Measurements from ENCODE around the gene RREB1. TPM values are rescaled to one million over a fixed set of nuclear protein-coding genes. Genes with fewer than 3 reads are reported as not detected.
A peak's percentile ranks its signal among the peaks of the same experiment; 100 is the strongest.

RREB1 gene
- total and polyA plus RNA-seq, 7 donors = 6.0 to 31.9 (median 20.7) TPM

GRCh38 chr6:7239590-7239948 is 131.8 kb downstream of the RREB1 start:
- no peak overlapping the region for H3K4me3 ChIP-seq
- TF ChIP-seq POLR2AphosphoS5 (IDR thresholded peaks at IDR 0.05) (no peak), CTCF (IDR thresholded peaks at IDR 0.05) (no peak), EP300 (IDR thresholded peaks at IDR 0.05) (no peak), POLR2A (IDR thresholded peaks at IDR 0.05) (no peak)
- WGBS, 2 donors = 77 to 79% methylated on average over 5 of the region's 5 CpGs
- H3K9me3 ChIP-seq = no peaks in the 10 kb centered on the region
- H3K27me3 ChIP-seq = no peaks in the 10 kb centered on the region
- intact Hi-C loops (cut with DNase I) = loop anchor here (10.0 kb wide), 1 partner anchor 325 kb away; no protein-coding TSS in a partner anchor
- H3K4me1 ChIP-seq = peaks cover 0 to 26% (median 6%) of the 10 kb centered on the region in 4 donors
- H3K36me3 ChIP-seq = peaks cover 0 to 38% (median 10%) of the 10 kb centered on the region in 4 donors
- H3K27ac ChIP-seq = no peak overlapping the region
- no peak for DNase-seq

GRCh38 chr6:7240351-7240750 is 132.6 kb downstream of the RREB1 start:
- intact Hi-C loops (cut with DNase I) = loop anchor here (5.0 kb wide), 2 partner anchors 133 to 188 kb away; partner anchors contain the start of gene RREB1
- Histone ChIP-seq H3K9me3 (no peaks in the 10 kb centered on the region), H3K36me3 (peaks cover 0 to 34% (median 6%) of the 10 kb centered on the region in 4 donors), H3K27me3 (no peaks in the 10 kb centered on the region), H3K4me1 (peaks cover 0 to 26% (median 6%) of the 10 kb centered on the region in 4 donors), H3K4me3 (no peak overlapping the region), H3K27ac (no peak overlapping the region)
- no peak for DNase-seq
- TF ChIP-seq POLR2A (IDR thresholded peaks at IDR 0.05) (no peak), CTCF (IDR thresholded peaks at IDR 0.05) (no peak), POLR2AphosphoS5 (IDR thresholded peaks at IDR 0.05) (no peak), EP300 (IDR thresholded peaks at IDR 0.05) (no peak)
- 94 to 95% methylated on average over 9 of the region's 9 CpGs for WGBS, 2 donors

- H3K36me3 ChIP-seq = peaks cover 0 to 37% (median 11%) of the 10 kb centered on the region in 4 donors
These were observed 133.4 kb downstream of the RREB1 start for GRCh38 chr6:7241160-7241559.

GRCh38 chr6:7241709-7242645 is 134.2 kb downstream of the RREB1 start:
- no peaks in the 10 kb centered on the region for H3K27me3 ChIP-seq
- peak overlapping the region; percentile 0 to 47 (median 40) for H3K27ac ChIP-seq
- WGBS, 2 donors = 15 to 61% methylated on average over 13 of the region's 13 CpGs
- no peak for TF ChIP-seq POLR2A (IDR thresholded peaks at IDR 0.05)
- TF ChIP-seq CTCF (IDR thresholded peaks at IDR 0.05) = no peak
- TF ChIP-seq POLR2AphosphoS5 (IDR thresholded peaks at IDR 0.05) = no peak
- no peak for TF ChIP-seq EP300 (IDR thresholded peaks at IDR 0.05)
- H3K9me3 ChIP-seq = no peaks in the 10 kb centered on the region
- DNase-seq = no peak
- peaks cover under 1 to 43% (median 19%) of the 10 kb centered on the region in 4 donors for H3K36me3 ChIP-seq
- intact Hi-C loops (cut with DNase I) = loop anchor here (5.0 kb wide), 2 partner anchors 135 to 190 kb away; partner anchors contain the start of gene RREB1
- H3K4me3 ChIP-seq = no peak overlapping the region
- H3K4me1 ChIP-seq = peaks cover 0 to 26% (median 6%) of the 10 kb centered on the region in 4 donors

More at GRCh38 chr6:7241160-7241559, 133.4 kb downstream of the RREB1 start:
- no peak for DNase-seq
- H3K27ac ChIP-seq = no peak overlapping the region
- H3K9me3 ChIP-seq = no peaks in the 10 kb centered on the region
- 63 to 87% methylated on average over 10 of the region's 10 CpGs for WGBS, 2 donors
- TF ChIP-seq POLR2A (IDR thresholded peaks at IDR 0.05) = no peak
- no peak for TF ChIP-seq EP300 (IDR thresholded peaks at IDR 0.05)
- TF ChIP-seq POLR2AphosphoS5 (IDR thresholded peaks at IDR 0.05) = no peak
- no peak for TF ChIP-seq CTCF (IDR thresholded peaks at IDR 0.05)
- H3K4me3 ChIP-seq = no peak overlapping the region
- intact Hi-C loops (cut with DNase I) = loop anchor here (5.0 kb wide), 2 partner anchors 134 to 189 kb away; partner anchors contain the start of gene RREB1
- no peaks in the 10 kb centered on the region for H3K27me3 ChIP-seq
- H3K4me1 ChIP-seq = peaks cover 0 to 26% (median 6%) of the 10 kb centered on the region in 4 donors

Data from sigmoid colon (tissue), 7 donors.